Heart left ventricle (tissue), 16 donors: Measurements from ENCODE around the gene KNDC1. TPM values are rescaled to one million over a fixed set of nuclear protein-coding genes. Genes with fewer than 3 reads are reported as not detected.

Experiments used
- ATAC-seq, 4 donors: fragments of 200-7000 bp; cut with Tn5 transposase; one replicate each; pipeline ENCODE4 v1.9.1; 2020 to 2022; ENCODE audit warnings: moderate library complexity in 4 of 4, mild to moderate bottlenecking in 3 of 4, moderate number of reproducible peaks in 1 of 4
- DNase-seq, 5 donors: peaks; one replicate each; pipeline ENCODE4 v3.0.0-alpha.2; 2020
- H3K27ac ChIP-seq, 12 donors: fragments of 200-600 bp; sonication (generic) in 4 of 12; one replicate each; pipeline versions ENCODE4 v1.5.0 to v1.8.0; 2016 to 2022; ENCODE audit warnings: mild to moderate bottlenecking in 2 of 12
- H3K27me3 ChIP-seq, 9 donors: fragments of 200-600 bp; sonication (generic) in 2 of 9; one replicate each; pipeline versions ENCODE4 v1.5.1 to v1.8.0; 2016 to 2022; ENCODE audit warnings: mild to moderate bottlenecking in 3 of 9
- H3K36me3 ChIP-seq, 9 donors: fragments of 200-600 bp; sonication (generic) in 2 of 9; one replicate each; pipeline versions ENCODE4 v1.5.0 to v1.8.0; 2018 to 2022; ENCODE audit warnings: mild to moderate bottlenecking in 2 of 9
- H3K4me1 ChIP-seq, 12 donors: fragments of 200-600 bp; sonication (generic) in 4 of 12; one replicate each; pipeline versions ENCODE4 v1.5.0 to v1.8.0; 2016 to 2022; ENCODE audit warnings: mild to moderate bottlenecking in 3 of 12
- H3K4me3 ChIP-seq, 12 donors: fragments of 200-600 bp; sonication (generic) in 4 of 12; one replicate each; pipeline versions ENCODE4 v1.5.0 to v1.8.0; 2017 to 2022; ENCODE audit warnings: mild to moderate bottlenecking in 9 of 12, moderate library complexity in 4 of 12
- H3K9me3 ChIP-seq, 12 donors: fragments of 200-600 bp; sonication (generic) in 4 of 12; one replicate each; pipeline versions ENCODE4 v1.5.0 to v1.8.0; 2016 to 2022; ENCODE audit warnings: mild to moderate bottlenecking in 1 of 12
- POLR2A ChIP-seq, 2 donors: fragments of 450-650 bp; IDR thresholded peaks; one replicate each; pipeline ENCODE4 v1.6.1; 2017; ENCODE audit warnings: antibody characterized with exemption in 2 of 2, mild to moderate bottlenecking in 2 of 2, moderate library complexity in 2 of 2
- WGBS, 4 donors: extraction: QIAGEN DNeasy Blood & Tissue Kit in 2 of 4; methylation state at CpG; one replicate each; pipeline versions ENCODE4 v1.1.5 to v1.1.7; 2013 to 2018; 5-methylcytosine and 5-hydroxymethylcytosine counted together
- intact Hi-C, 10 donors: fragments of 100-400 bp; cut with DNase I; formaldehyde crosslinking; loops; one replicate each; pipeline versions ENCODE4 v1.11.1 to v1.14.2; 2022
- polyA plus RNA-seq, 2 donors: library from polyadenylated mRNA; stranded (reverse); fragments of 200-250 nt; gene quantifications; one replicate each; pipeline ENCODE4 v1.2.3, GENCODE V29; 2013
- total RNA-seq, 9 donors: library from RNA; depleted of rRNA in 2 of 9; stranded (reverse); fragments of >200 nt in 2 of 9; fragmentation: NEBNext Ultra II Directional in 3 of 9; extraction: Animal tissue kit (Norgen Biotek cat#: 25700) in 3 of 9; gene quantifications; one replicate each; pipeline versions ENCODE4 v1.1.0 to v1.2.4, GENCODE V29; 2016 to 2023
- TF ChIP-seq, protein P1 (sequence below), 12 donors: fragments of 200-600 bp; sonication (generic) in 4 of 12; IDR thresholded peaks; one replicate each; pipeline versions ENCODE4 v1.5.0 to v1.8.0; 2018 to 2022; ENCODE audit warnings: antibody characterized with exemption in 12 of 12, mild to moderate bottlenecking in 5 of 12
- donor health status: ischemic (EF 13 %, LVEDD 7.1; RV severe dilation, severe dysfunction).
- donor health status: healthy with polysubstance abuse.
- donor health status: DM: no; HTN: yes; CAD: no.
- donor health status: DM: no; HTN: no; CAD: no.
- donor health status: ischemic (EF 25% LVEDD 6.9; RV normal size, moderate dysfunction).
- donor health status: ischemic (EF 25% LVEDD 5.7; RV mildly dilated, moderate dysfunction).
- donor health status: healthy.
- donor health status: DM: yes; HTN: yes; CAD: no.
- donor health status: ischemic (EF 35%, LVEDD 5.7; RV mildly dilated, moderate dysfunction).
- donor health status: nonischemic (EF 11% LVEDD 7.7; RV severe dilation, severe dysfunction).
- donor health status: DM: yes; HTN: yes; CAD: no.
- donor health status: PGD.
- donor health status: ischemic (EF 29% LVEDD 5.4; RV normal size, mild dysfunction).
- donor health status: nonischemic (EF 23%, LVEDD 6.1; RV moderate dilation, normal function).

KNDC1 gene
- total and polyA plus RNA-seq, 11 donors: 0.04 to 2.9 (median 0.10) TPM; not detected in 3

- TF ChIP-seq, protein P1, sequence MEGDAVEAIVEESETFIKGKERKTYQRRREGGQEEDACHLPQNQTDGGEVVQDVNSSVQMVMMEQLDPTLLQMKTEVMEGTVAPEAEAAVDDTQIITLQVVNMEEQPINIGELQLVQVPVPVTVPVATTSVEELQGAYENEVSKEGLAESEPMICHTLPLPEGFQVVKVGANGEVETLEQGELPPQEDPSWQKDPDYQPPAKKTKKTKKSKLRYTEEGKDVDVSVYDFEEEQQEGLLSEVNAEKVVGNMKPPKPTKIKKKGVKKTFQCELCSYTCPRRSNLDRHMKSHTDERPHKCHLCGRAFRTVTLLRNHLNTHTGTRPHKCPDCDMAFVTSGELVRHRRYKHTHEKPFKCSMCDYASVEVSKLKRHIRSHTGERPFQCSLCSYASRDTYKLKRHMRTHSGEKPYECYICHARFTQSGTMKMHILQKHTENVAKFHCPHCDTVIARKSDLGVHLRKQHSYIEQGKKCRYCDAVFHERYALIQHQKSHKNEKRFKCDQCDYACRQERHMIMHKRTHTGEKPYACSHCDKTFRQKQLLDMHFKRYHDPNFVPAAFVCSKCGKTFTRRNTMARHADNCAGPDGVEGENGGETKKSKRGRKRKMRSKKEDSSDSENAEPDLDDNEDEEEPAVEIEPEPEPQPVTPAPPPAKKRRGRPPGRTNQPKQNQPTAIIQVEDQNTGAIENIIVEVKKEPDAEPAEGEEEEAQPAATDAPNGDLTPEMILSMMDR (IDR thresholded peaks at IDR 0.05): no peak
- TF ChIP-seq POLR2A (IDR thresholded peaks at IDR 0.05): no peak
- 74 to 86% (median 82%) methylated on average over 12 to 13 of the region's 13 CpGs for WGBS, 4 donors
- ATAC-seq: no peak
- peak in 1 of 5 donors; percentile 57 for DNase-seq
- H3K27ac ChIP-seq: no peak overlapping the region
- H3K4me1 ChIP-seq: peaks cover 0 to 5% (median 0%) of the 10 kb centered on the region in 12 donors
- H3K36me3 ChIP-seq: no peaks in the 10 kb centered on the region
- H3K4me3 ChIP-seq: no peak overlapping the region
- H3K27me3 ChIP-seq: no peaks in the 10 kb centered on the region
- intact Hi-C loops: no loop called here
- H3K9me3 ChIP-seq: peaks cover 0 to 14% (median 0%) of the 10 kb centered on the region in 12 donors
Observed at GRCh38 chr10:133115453-133115842, 44.6 kb upstream of the KNDC1 start.

DNA sequence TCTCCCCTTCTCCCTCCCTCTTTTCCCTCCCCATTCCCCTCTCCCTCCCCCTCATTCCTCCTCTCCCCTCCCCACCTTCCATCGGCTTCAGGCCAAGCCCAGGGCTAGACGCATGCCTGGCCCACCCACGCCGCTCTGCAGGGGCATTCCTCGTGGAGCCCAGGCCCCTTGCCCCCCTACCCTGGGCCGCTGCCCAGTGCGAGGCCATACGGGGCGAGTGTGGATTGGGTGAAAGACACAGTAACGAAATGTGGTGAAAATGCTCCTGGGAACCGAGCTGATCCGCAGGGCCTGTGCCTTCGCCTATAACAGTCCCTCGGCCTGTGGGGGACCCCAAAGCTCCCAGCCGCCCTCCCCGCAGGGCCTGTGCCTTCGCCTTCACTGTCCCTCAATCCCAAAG lies 44.0 kb upstream of the KNDC1 start:
- no peak overlapping the region for H3K27ac ChIP-seq

DNA sequence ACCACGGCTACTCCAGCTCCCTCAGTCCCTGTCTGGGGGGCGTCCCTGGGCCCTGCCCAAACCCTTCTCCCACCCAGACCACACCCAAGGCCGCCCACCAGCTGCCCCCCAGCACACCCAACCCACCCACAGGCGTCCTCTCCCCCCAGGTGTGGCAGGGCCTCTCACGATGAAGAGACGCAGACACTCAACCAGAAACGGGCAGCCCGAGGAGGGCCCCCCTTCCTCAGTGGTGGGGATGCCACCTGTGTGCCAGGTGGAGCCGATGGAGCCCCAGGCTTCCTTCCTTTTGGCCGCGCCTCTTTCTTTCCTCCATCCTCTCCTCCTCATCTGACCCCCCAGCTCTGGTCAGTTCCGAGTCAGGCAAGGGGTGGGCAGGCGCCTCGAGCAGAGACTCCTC lies 43.6 kb upstream of the KNDC1 start:
- Histone ChIP-seq H3K36me3 (no peaks in the 10 kb centered on the region), H3K27me3 (no peaks in the 10 kb centered on the region), H3K4me3 (no peak overlapping the region), H3K4me1 (peaks cover 0 to 5% (median 0%) of the 10 kb centered on the region in 12 donors), H3K9me3 (peaks cover 0 to 14% (median 0%) of the 10 kb centered on the region in 12 donors), H3K27ac (no peak overlapping the region)
- DNase-seq: peak in 1 of 5 donors; percentile 46
- TF ChIP-seq, protein P1 (IDR thresholded peaks at IDR 0.05): no peak
- no peak for TF ChIP-seq POLR2A (IDR thresholded peaks at IDR 0.05)
- intact Hi-C loops: no loop called here
- WGBS, 4 donors: 54 to 76% (median 68%) methylated on average over 8 to 14 of the region's 14 CpGs
- no peak for ATAC-seq

More for the DNA sequence above, 44.0 kb upstream of the KNDC1 start:
- 56 to 65% (median 61%) methylated on average over 17 of the region's 17 CpGs for WGBS, 4 donors
- Histone ChIP-seq H3K4me3 (no peak overlapping the region), H3K9me3 (peaks cover 0 to 14% (median 0%) of the 10 kb centered on the region in 12 donors), H3K36me3 (no peaks in the 10 kb centered on the region), H3K4me1 (peaks cover 0 to 5% (median 0%) of the 10 kb centered on the region in 12 donors), H3K27me3 (no peaks in the 10 kb centered on the region)
- TF ChIP-seq, protein P1 (IDR thresholded peaks at IDR 0.05): no peak
- TF ChIP-seq POLR2A (IDR thresholded peaks at IDR 0.05): no peak
- intact Hi-C loops: no loop called here
- DNase-seq (peak in 1 of 5 donors; percentile 49), ATAC-seq (no peak)

- no peak for TF ChIP-seq POLR2A (IDR thresholded peaks at IDR 0.05)
- TF ChIP-seq, protein P1 (IDR thresholded peaks at IDR 0.05): no peak
- H3K9me3 ChIP-seq: peaks cover 0 to 14% (median 0%) of the 10 kb centered on the region in 12 donors
- H3K27ac ChIP-seq: peak overlapping the region in 9 of 12 donors; percentile 43 to 79 (median 67)
- intact Hi-C loops: no loop called here
- ATAC-seq (no peak), DNase-seq (peak in 1 of 5 donors; percentile 49)
- peaks cover 0 to 5% (median 0%) of the 10 kb centered on the region in 12 donors for H3K4me1 ChIP-seq
- 69 to 94% (median 87%) methylated on average over 5 to 21 of the region's 21 CpGs for WGBS, 4 donors
- no peak overlapping the region for H3K4me3 ChIP-seq
- no peaks in the 10 kb centered on the region for H3K36me3 ChIP-seq
- no peaks in the 10 kb centered on the region for H3K27me3 ChIP-seq
Observed at GRCh38 chr10:133117036-133117687, 42.9 kb upstream of the KNDC1 start.
